Epidermal melanocyte (primary cell): ENCODE data around the gene C17orf113.

Experiments used
- DNase-seq: peaks from one replicate; pipeline ENCODE4 v3.0.0; 2011; ENCODE audit warnings: low spot score; ENCODE audit not compliant: insufficient read length

Gene C17orf113

DNA sequence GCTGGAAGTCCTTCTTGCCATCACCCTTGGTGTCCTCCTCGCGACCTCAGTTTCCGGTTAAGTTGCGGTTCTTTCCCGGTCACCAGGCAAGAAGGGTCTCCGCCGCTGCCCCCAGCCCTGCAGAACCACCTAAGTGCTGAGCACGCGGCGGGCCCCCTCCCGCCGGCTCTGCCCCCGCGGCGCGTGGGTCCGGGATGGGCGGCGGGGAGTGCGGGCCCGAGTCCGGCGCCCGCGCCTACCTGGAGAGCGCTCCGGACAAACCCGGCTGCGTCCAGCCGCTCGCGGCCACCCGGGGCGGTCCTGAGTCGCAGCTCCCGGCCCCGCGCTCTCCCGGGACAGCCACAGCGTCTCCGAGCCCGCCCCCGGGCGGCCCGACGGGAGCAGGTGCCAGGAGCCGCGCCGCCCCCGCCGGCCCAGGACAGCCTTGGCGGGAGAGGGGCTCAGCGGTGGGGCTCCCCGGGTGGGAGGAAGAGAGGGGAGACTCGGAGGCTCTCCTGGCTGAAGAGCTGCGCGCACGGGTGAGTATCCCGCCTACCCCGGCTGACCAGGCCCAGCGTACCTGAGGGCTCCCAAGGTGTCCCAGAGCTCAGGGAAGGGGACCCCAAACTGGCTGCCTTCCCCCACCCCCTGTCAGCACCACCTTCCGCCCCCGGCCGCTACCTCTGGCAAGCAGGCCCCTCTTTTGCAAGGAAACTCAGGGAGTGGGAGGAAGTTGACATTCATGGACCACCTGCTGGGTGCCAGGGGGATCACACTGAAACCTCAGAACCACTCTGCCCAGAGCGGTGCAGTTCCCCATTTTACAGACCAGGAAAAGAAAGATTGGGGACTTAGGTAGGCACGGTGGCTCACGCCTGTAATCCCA lies 22.2 kb upstream of the C17orf113 start:
- DNase-seq = no peak

DNA sequence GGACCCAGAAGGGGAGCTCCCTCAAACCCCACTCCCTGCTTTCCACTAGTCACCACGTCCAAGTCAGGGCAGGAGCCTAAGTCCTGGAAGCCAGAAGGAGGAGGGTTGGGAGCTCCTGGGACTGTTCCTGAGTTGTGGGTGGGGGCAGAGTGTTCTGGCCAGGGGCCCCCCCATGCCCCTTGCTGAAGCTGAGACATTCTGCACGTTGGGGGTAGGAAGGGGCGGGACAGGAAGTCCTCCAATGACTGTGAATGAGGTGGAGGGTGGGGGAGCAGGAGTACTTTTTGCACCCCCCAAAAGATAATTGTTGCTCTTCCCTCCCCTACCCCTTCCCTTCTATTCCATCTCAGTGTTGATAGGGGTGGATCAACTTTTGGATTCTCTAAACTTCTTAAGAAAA lies 21.4 kb upstream of the C17orf113 start:
- no peak for DNase-seq

DNA sequence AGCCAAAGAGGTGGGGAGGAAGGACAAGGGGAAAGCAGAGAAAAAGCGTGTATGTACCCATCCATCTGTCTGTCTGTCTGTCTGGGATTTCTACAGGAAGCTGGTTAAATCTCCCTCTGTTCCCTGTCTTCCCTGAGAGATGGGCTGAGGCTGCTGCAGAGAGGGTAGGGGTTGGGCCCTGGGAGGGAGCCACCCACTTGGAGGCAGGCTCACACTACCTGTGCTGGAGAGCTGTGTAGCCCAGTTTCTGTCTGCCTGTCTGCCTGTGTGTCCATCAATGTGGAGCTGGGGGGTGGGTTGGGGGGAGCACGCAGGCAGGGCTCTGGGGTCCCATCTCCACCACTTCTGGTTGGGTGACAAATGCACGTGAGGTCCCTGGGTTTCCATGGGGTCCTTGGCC lies 18.6 kb upstream of the C17orf113 start:
- no peak for DNase-seq

DNA sequence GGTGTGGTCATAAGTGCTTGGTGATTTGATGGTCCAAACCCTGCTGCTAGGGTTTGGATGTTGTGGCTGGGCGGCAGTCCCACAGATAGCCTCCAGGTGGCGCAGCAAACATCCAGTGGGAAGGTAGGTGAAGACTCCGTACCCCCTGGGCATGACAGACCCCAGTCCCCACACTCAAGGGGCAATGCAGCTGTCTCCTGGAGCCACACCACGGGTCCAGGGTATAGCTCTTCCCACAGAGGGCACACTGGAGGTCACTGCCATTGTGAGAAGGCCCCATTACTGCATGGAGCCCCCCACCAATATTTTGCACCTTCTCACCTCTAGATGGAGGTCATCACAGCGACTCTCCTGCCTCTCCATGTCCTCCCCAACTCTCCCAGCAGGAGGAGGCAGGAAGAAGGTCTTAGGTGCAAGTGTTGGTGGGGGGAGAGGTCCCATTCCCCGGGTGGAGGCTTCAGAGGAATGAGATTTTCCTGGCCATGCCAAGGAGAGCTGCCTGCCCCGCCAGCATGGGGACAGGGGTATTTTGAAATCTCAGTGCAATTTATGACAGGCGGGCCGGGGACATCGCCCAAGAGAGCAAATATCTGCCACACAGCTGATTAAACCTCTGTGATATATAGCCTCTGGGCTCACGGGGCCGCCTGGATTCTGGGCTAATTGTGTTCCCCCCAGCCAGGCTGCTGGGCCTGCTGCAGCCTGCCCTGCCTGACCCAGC lies 17.1 kb upstream of the C17orf113 start:
- no peak for DNase-seq

DNA sequence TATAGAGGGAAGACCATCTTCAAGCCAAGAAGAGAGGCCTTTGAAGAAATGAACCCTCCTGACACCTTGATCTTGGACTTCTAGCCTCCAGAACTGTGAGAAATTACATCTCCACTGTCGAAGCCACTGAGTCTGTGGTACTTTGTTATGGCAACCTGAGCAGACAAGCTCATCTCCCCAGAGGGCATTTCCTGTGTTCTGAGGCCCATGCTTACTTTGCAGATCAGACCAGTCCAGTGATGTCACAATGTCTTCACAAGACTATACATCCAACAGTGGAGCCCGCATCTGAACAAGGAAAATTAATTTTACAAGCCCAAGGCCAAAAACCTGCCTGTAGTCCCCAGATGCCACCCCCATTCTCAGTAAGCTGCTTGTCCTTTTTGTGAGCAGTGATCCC lies 14.8 kb upstream of the C17orf113 start:
- DNase-seq = no peak

DNA sequence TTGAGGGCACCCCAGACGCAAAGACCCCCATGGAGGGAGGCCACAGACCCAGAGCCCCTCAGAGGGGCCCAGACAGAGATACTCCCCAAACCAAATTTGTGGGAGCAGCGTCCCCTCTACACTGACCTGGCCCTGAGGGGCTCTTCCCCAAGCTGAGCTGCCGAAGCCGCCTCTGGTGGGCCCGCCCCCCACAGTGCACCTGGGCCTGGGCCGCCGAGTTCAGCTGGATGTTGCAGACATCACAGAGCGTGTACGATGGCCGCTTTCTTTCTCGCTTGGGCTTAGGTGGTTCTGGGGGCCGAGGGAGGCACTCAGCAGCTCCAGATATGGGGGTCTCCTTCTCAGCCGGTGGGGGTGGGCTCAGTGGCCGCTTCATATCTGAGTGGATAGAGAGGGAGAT lies 12.3 kb upstream of the C17orf113 start:
- DNase-seq = no peak

DNA sequence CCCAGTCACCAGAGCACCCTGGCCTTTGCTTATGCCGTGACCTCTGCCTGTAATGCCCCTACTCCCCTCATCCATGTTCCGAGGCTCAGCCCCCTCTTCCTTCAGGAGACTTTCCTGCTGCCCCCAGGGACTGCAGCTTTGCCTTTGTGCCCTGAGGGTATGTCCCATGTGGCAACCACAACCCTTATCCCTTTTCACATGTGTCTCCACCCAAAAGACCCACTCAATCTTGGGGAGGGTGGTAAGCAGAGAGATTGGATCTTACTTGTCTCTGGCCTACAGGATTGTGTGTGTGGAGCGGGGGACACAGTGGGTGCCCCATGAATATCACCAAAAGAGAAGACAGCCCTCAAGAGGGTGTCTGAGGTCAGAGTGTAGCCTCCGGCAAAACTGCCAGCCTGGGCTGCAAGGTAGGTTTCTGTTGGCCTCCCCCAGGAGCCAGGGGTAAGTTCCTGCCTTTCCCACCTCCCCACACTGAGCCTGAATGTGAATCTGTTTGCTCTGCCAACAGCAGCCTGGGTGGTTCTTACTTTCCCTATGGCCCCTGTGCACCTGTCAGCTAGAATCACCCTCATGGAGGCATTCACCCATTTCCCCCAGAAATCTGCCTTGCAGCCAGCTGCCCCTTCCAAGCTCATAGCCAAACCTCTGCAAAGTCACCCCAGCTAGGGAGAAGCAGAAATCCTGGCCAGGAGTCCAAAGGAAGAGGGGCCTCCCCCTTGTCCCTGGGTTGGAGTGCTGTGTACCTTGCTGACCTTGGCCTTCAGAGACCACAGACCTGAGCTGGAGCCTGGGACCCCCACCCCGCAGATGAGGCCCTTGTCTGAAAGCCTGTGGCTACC lies 11.5 kb upstream of the C17orf113 start:
- DNase-seq = no peak

DNA sequence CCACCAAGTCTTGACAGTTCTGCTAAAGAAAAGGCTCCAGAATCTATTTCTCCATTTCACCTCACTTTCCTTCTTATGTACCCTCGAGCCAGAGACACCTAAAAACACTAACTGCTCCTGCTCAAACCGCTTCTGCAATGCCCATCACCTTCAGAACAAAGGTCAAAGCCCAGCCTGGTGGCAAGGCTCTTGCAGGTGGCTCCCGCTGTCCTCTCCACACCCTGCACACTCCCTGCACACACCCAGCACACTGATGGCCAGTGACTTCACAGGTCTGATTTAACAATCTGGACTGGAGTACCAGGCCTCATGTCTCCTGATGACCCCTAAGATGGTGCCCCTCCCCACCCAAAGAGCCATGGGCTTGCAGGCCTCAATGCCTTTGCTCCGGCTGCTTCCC lies 9.8 kb upstream of the C17orf113 start:
- no peak for DNase-seq

DNA sequence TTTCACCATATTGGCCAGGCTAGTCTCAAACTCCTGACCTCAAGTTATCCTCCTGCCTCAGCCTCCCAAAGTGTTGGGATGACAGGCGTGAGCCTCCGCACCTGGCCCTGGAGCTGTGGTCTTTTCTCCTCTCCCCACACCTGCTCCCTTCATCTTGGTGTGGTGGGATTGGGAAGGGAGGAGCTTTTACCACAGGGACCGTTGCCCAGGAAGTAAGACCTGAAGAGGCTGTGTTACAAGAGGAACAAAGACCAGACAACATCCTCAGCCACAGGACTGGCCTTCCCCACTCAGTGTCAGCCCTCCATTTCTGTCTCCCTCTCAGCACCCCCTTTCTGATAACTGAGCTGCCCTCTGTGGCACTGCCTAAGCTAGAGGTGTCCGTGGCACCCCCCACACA lies 9.4 kb upstream of the C17orf113 start:
- DNase-seq = no peak

DNA sequence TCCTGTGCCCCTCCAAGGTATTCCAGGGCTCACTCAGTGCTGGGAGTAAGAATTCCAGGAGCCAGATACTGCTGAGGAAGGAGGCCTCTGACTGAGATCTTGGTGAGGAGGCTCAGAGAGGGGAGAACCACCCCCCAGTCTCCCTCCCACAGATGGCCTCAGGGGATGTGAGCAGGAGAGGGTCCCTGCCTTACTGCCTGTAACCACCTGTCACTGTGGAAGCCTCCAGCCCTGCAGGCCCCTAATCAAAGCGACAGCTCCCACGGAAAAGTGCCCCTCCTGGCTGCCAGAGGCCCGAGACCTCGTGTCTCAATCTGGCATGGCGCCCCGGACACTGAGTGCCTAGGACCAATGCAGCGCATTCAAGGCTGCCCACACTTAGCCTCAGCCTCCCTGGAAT lies 7.7 kb upstream of the C17orf113 start:
- no peak for DNase-seq

DNA sequence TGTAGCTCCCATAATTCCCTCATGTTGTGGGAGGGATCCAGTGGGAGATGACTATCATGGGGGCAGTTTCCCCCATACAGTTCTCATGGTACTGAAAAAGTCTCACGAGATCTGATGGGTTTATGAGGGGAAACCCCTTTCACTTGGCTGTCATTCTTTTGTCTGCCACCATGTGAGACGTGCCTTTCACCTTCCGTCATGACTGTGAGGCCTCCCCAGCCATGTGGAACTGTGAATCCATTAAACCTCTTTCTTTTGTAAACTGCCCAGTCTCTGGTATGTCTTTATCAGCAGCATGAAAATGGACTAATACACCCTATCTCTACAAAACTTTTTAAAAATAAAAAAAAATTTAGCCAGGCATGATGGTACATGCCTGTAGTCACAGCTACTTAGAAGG lies 6.2 kb upstream of the C17orf113 start:
- DNase-seq = no peak

DNA sequence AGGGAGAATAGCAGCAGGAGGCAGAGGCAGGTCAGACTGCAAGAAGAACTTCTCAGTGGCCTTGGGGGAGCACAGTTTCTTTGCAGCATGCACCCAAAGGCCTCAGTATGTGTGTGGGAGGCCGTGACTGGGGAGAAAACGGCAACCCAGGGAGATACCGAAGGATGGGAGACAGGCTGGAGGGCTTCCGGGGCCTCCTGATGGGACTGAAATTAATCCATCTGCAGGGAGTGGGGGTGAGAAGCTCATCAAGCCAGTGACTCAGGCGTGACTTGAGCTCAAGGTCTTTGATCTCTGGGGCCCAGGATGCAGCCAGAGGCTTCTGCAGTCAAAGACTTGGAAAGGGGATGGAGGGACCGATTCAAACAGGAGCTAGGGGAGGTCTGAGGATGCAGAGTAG lies 5.1 kb upstream of the C17orf113 start:
- no peak for DNase-seq

DNA sequence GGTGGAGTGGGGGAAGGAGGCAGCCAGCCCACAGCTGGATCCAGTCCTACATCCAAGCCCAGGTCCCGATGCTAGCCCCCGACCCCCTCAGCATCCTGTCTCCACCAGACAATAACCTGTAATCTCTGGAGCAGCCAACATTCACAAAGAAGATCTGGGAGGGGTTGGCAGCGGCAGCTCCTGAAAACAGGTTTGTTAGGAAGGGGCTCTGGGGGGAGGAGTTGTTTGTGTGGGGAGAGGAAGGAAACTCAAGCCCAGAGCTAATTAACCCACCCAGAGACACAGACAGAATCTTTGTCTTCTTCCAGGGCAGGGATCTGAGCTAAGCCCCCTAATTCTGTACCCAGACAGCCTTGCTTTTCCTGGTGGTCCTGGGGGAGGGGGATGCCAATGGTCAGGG lies 4.6 kb upstream of the C17orf113 start:
- no peak for DNase-seq

DNA sequence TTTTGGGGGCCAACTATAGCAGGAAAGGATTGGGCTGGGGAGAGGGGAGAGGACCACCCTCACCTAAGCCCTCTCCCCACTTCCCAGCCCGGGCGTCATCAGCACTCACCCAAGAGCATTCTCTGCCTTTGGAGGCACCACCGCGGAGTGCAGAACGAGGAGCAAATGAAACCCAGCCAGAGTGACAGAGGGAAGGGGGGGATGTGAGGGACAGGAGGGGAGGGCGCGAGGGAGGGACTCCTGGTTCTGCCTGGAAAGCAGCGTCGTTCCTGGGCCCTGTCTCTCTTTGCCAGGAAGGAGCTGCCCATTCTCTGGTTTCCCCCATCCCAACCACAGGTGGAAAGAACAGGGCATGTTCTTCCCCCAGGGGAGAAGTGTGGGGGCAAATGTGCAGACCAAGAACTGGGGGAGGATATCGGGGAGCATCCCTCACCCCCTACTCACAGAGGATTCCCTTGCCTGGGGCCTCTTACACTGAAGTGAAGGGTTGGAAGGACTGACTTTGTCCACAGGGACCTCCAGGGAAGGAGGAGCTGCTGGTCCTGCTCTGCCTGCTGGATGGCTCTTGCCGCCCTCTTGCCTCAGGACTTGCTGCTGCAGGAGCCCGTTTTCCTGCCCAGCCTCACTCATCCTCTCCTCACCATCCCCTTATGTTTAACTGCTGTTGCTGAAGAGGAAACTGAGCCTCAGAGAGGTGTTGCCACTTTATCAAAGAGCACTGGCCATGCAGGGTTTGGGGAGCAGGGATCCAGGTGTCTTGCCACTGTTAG lies 3.5 kb upstream of the C17orf113 start:
- DNase-seq = no peak

DNA sequence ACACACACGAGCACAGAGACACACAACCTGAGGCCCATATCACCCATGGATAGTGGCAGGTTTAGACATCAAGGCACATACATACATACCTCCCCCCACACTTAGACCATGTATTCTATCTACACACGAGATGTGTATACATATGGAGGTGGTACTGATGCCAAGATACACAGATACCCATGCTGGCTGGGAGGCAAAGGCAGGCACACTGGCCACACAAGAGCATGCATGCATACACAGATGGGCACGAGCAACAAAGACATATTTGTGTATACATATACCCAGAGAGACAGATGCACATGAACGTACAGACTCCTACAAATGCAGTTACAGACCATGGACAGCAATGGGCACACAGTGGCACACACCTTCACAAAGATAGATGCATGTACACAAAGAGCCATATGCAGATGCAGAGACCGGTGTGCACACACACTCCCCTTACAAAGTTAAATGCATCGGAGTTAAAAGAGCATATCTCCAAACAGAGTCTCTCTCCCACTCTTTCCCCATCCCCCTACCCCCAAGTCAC lies 2.0 kb upstream of the C17orf113 start:
- no peak for DNase-seq

DNA sequence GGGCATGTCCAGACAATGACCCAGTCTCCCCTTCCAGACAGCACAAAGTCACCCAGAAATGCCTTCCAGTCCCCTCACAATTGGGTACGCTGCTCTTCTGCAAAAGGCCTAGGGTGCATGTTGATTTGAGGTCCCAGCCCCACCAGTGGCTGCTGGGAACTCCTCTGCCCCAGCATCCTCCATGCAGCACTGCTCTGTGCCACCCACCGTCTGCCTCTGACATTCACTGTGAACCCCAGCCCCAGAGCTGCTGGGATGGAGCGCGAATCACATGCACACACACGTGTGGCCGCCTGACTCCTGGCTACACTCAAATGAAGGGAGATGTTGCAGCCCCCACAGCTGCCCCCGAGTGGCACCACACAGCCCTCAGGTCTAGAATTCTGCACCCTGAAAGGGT lies 1.2 kb upstream of the C17orf113 start:
- DNase-seq = no peak

DNA sequence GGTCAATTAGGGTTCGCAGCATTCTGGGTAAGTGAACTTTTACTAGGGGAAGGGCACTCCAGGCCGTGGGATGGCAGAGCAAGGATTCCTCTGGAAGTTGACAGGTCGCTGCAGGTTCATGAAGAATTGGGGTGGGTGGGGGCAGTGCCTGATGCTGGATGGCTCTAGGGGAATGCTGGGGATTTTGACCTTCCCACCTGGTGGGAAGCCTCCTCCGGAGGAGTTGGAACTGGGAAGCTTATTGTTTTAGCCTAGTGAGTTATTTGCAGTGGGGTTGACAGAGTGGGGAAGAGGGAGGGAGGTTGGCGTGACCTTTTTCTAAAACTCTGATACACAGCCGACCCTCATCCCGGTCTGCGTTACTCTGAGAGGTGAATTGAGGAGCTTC lies 606 bp upstream of the C17orf113 start:
- DNase-seq = no peak

DNA sequence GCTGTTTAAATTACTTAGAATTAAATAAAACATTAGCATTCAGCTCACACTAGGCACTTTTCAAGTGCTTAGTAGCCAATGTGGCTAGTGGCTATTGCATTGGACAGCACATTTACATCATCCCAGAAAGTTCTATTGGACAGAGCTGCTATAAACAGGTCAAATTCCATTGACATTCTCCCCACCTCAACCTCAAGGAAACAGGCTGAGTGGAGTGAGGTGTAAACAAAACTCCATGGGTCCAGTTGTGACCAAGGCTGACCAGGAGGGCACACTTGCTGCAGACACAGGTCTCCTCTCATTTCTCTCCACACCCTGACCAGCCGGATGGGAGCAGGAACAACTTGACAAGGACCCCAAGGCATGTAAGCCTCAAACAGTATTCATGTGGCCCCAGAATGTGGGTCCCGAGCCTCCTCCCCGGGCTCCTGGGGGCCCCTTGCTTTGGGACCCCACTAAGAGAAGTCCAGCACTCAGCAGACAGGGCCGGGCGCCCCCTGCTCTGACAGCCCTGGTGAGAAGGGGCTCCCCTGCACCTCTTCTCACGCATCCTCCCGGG lies 488 bp downstream of the C17orf113 start:
- DNase-seq = no peak

DNA sequence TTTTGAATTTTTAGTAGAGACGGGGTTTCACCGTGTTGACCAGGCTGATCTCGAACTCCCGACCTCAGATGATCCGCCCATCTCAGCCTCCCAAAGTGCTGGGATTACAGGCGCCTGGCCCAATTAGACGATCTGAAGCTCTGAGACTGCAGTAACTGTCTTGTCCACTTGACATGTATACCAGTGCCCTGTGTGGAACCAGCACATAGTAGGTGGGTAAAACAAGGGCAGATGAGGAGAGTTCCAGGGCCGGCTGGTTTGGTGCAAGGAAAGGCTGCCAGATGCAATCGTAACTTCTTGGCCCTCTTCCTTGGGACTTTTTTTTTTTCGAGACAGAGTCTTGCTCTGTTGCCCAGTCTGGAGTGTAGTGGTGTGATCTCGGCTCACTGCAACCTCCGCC lies 3.1 kb downstream of the C17orf113 start:
- no peak for DNase-seq

DNA sequence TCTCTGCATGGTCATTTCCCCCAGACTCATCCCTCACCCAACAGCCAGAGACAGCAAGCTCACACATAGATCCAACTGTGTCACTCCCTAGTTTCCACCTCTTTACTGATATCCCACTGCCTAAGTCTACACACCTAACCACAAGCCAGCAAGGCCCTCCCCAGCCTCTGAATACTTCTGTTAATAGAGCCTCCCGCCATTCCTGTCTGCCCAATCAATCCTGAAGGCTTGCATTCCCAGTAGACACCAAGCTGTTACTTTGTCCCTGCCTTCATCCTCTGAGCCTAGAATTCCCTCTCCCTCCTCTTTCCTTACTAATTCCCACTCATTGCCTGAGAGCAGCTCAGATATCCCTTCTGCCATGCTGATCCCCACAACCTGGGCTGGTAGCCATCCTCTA lies 4.7 kb downstream of the C17orf113 start:
- DNase-seq = no peak
